Subcutaneous adipose tissue (tissue), 4 donors: ENCODE results near the gene IL22RA1. TPM values are rescaled to one million over a fixed set of nuclear protein-coding genes. Genes with fewer than 3 reads are reported as not detected.

Source experiments
- CTCF ChIP-seq: fragments of 450-650 bp; IDR thresholded peaks from one replicate; pipeline ENCODE4 v1.5.1; 2016; ENCODE audit warnings: low read depth, mild to moderate bottlenecking, control low read depth, antibody characterized with exemption, moderate library complexity
- total RNA-seq, 4 donors: library from RNA; depleted of rRNA; stranded (reverse); fragments of >200 nt; gene quantifications; one replicate each; pipeline ENCODE4 v1.1.0, GENCODE V29; 2016

The IL22RA1 gene
- total RNA-seq, 4 donors from 2014 or later, result 0.19 TPM; not detected in 3

- no peak for TF ChIP-seq CTCF
Measured at GRCh38 chr1:24119859-24120756, 22.8 kb downstream of the IL22RA1 start.

GRCh38 chr1:24119489-24119858, 23.5 kb downstream of the IL22RA1 start:
- no peak for TF ChIP-seq CTCF

- no peak for TF ChIP-seq CTCF
Measured at GRCh38 chr1:24118410-24119242, 24.3 kb downstream of the IL22RA1 start.

GRCh38 chr1:24117722-24118409, 25.1 kb downstream of the IL22RA1 start:
- no peak for TF ChIP-seq CTCF

- no peak for TF ChIP-seq CTCF
Measured at GRCh38 chr1:24117132-24117531, 25.8 kb downstream of the IL22RA1 start.

- TF ChIP-seq CTCF, result no peak
Measured at GRCh38 chr1:24114753-24115152, 28.2 kb downstream of the IL22RA1 start.
